ENCODE data around the gene AP4B1.

DNA sequence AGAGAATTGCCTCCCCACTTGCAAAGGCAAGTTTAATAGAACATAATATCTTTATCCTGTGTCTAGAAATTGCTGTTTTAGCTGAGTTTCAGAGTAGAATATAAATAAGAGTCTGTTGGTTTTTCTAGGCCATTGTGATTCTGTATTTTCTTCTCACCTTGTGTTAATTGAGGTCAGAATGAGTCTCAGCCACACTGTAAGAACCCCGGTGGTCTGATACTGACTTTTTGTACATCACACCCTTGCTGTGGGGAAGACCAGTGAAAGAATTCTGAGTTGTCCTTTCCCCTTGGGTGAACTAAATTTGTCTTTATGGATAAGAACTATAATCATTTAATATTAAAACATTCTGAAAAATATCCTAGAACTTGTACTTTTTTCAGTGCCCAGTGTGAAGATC lies 31.4 kb upstream of the AP4B1 start:
- TF ChIP-seq EGR1 (IDR thresholded peaks at IDR 0.05; ENCODE audit: low read depth) (no peak), CTCF (IDR thresholded peaks at IDR 0.05 in 2 of 3, conservative IDR thresholded peaks at IDR 0.05 in 1 of 3; ENCODE audit: borderline replicate concordance in 1 of 3, insufficient read depth in 1 of 3, low read depth in 2 of 3, low read length in 2 of 3) (no peak), POLR2AphosphoS5 (IDR thresholded peaks at IDR 0.05; ENCODE audit: low read depth, low read length) (no peak), EZH2 (IDR thresholded peaks at IDR 0.05) (no peak)
